ENCODE results near the gene MFAP2. TPM values are rescaled to one million over a fixed set of nuclear protein-coding genes. Genes with fewer than 3 reads are reported as not detected.

MFAP2 gene
- total RNA-seq, 1 experiment from 2014 or later, result 152 TPM

DNA sequence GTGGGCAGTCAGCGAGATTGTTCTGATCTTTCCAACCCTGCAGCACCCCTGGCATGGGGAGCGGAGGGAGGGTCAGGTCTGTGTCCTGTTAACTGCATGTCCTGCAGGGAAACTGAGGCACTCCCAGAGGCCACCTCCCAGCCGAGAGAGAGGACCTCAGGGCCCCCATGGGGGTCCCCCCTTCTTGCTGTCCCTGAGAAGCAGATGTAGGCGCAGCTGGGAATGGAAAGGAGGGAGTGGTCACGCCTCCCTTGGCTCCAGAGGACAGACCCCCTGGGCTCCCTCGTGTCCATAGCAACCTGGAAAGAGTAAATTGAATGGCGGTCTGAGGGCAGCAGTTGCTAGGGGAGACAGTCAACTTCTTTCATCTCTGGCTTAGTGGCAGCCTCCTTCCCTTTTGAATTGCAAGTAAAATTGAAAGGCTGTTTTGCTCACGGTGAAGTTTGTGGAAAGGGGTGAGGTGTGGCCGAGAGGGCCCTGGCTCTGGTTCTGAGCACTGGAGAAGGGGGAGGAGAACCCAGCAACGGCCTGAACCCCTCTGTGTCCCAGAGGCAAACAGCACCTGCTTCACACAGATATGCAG lies 53.8 kb downstream of the MFAP2 start:
- Histone ChIP-seq H4K91ac (ENCODE audit: insufficient read length, low read depth, low read length) (no peak overlapping the region), H3K9ac (ENCODE audit: extremely low read depth, insufficient read length, low read length) (no peak overlapping the region), H3K9me3 (ENCODE audit: control insufficient read depth, low read depth, low read length) (no peaks in the 10 kb centered on the region), H3K27me3 (ENCODE audit: insufficient read depth, low read length) (no peaks in the 10 kb centered on the region), H4K5ac (ENCODE audit: insufficient read length, low read depth, low read length) (no peak overlapping the region), H4K8ac (replicated peaks; ENCODE audit: insufficient read length, low read depth, low read length) (no peak overlapping the region), H2AK5ac (ENCODE audit: insufficient read length, low read length) (no peak overlapping the region), H3K23ac (ENCODE audit: insufficient read length, low read depth, low read length) (no peak overlapping the region), H2BK120ac (ENCODE audit: low read depth, low read length, poor library complexity, severe bottlenecking) (no peak overlapping the region), H2BK15ac (ENCODE audit: low read depth, low read length) (no peak overlapping the region), H3K14ac (ENCODE audit: insufficient read depth, low read length) (0 out of 2 replicates have a peak overlapping the region, but pooled peaks have one; percentile 19), H3K79me2 (ENCODE audit: insufficient read depth, low read length) (peaks cover 6% of the 10 kb centered on the region; the same call in 1 of the 2 replicates), H3K79me1 (ENCODE audit: insufficient read depth, low read depth, low read length, poor library complexity, severe bottlenecking) (no peaks in the 10 kb centered on the region), H2BK12ac (ENCODE audit: insufficient read length, low read depth, low read length) (no peak overlapping the region), H2BK20ac (ENCODE audit: low read depth, low read length, poor library complexity, severe bottlenecking) (no peak overlapping the region), H3K18ac (ENCODE audit: insufficient read length, low read depth, low read length) (peak overlapping the region; percentile 39), H3K27ac (ENCODE audit: insufficient read length, low read depth, low read length) (no peak overlapping the region), H3K4me1 (ENCODE audit: insufficient read depth, low read length) (no peaks in the 10 kb centered on the region), H4K20me1 (ENCODE audit: control insufficient read depth, insufficient read depth, insufficient read length) (no peaks in the 10 kb centered on the region), H3T11ph (ENCODE audit: low read length) (no peak overlapping the region), H2BK5ac (ENCODE audit: insufficient read length, low read length) (no peak overlapping the region), H2AFZ (ENCODE audit: low read length) (no peak overlapping the region), H3K23me2 (ENCODE audit: insufficient read length, low read depth, low read length, poor library complexity, severe bottlenecking) (peaks cover 5% of the 10 kb centered on the region), H3K4me2 (ENCODE audit: insufficient read depth, insufficient read length, low read length) (no peak overlapping the region), H3K4ac (ENCODE audit: low read depth, low read length) (no peak overlapping the region), H3K56ac (ENCODE audit: insufficient read length, low read depth, low read length) (no peak overlapping the region)
- H3K36me3 Mint-ChIP-seq (ENCODE audit: insufficient read depth in 1 of 3, low read depth in 3 of 3), result peaks cover 10 to 21% (median 12%) of the 10 kb centered on the region in 3 experiments
- H3K4me3 Mint-ChIP-seq, result no peak overlapping the region; a peak in 1 of 5 replicates
- no peaks in the 10 kb centered on the region for H3K27me3 Mint-ChIP-seq (ENCODE audit: low read depth)
- WGBS (ENCODE audit: extremely low coverage, insufficient read length, low lambda C conversion rate), result no CpG with 5 or more reads among the region's 10 CpGs
- H3K27ac Mint-ChIP-seq, result peak overlapping the region in 2 of 3 experiments; percentile 60 to 74; a peak in 4 of 7 replicates
- DNase-seq, result no peak
- TF ChIP-seq, protein P1, sequence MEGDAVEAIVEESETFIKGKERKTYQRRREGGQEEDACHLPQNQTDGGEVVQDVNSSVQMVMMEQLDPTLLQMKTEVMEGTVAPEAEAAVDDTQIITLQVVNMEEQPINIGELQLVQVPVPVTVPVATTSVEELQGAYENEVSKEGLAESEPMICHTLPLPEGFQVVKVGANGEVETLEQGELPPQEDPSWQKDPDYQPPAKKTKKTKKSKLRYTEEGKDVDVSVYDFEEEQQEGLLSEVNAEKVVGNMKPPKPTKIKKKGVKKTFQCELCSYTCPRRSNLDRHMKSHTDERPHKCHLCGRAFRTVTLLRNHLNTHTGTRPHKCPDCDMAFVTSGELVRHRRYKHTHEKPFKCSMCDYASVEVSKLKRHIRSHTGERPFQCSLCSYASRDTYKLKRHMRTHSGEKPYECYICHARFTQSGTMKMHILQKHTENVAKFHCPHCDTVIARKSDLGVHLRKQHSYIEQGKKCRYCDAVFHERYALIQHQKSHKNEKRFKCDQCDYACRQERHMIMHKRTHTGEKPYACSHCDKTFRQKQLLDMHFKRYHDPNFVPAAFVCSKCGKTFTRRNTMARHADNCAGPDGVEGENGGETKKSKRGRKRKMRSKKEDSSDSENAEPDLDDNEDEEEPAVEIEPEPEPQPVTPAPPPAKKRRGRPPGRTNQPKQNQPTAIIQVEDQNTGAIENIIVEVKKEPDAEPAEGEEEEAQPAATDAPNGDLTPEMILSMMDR (conservative IDR thresholded peaks at IDR 0.05), result no peak
- H3K4me1 Mint-ChIP-seq, result peaks cover 24 to 46% of the 10 kb centered on the region in 2 experiments
- no peaks in the 10 kb centered on the region for H3K9me3 Mint-ChIP-seq

Measured in H9 (cell line).